HepG2 (cell line): ENCODE data around the gene TMUB1. TPM values are rescaled to one million over a fixed set of nuclear protein-coding genes. Genes with fewer than 3 reads are reported as not detected.

Source experiments
- ARID3A ChIP-seq: IDR thresholded peaks from 2 replicates; pipeline ENCODE4 v1.6.1; 2012; ENCODE audit warnings: low read depth, low read length, improper control_type of control experiment
- ELF1 ChIP-seq: sonication (generic); formaldehyde crosslinking; IDR thresholded peaks from 2 replicates; pipeline ENCODE4 v1.4.0; 2020; ENCODE audit warnings: missing genetic modification reagents
- FLYWCH1 ChIP-seq: sonication (generic); formaldehyde crosslinking; IDR thresholded peaks from 2 replicates; pipeline ENCODE4 v1.8.1; 2023; ENCODE audit warnings: mild to moderate bottlenecking, missing genetic modification reagents
- GABPB1 ChIP-seq: IDR thresholded peaks from 2 replicates; pipeline ENCODE4 v1.6.1; 2016; ENCODE audit warnings: mild to moderate bottlenecking, missing genetic modification reagents, moderate library complexity, missing compliant biosample characterization
- HMGXB4 ChIP-seq, 2 experiments: sonication (generic) in 1 of 2; formaldehyde crosslinking in 1 of 2; IDR thresholded peaks; 2 replicates each; pipeline versions ENCODE4 v1.4.0 to v1.6.1; 2018 to 2020; ENCODE audit warnings: missing genetic modification reagents in 2 of 2, borderline replicate concordance in 1 of 2, low read depth in 1 of 2, mild to moderate bottlenecking in 1 of 2, missing biosample characterization in 1 of 2
- HNRNPL ChIP-seq: fragments of 200-400 bp; formaldehyde crosslinking; IDR thresholded peaks from 2 replicates; pipeline ENCODE4 v1.6.1; 2017; ENCODE audit warnings: mild to moderate bottlenecking, low read depth, low read length
- MAFF ChIP-seq: IDR thresholded peaks from 2 replicates; pipeline ENCODE4 v1.6.1; 2011; ENCODE audit warnings: low read depth, low read length, improper control_type of control experiment
- MED13 ChIP-seq: sonication (generic); formaldehyde crosslinking; IDR thresholded peaks from 2 replicates; pipeline ENCODE4 v1.5.0; 2020; ENCODE audit warnings: missing genetic modification reagents
- MED8 ChIP-seq: sonication (generic); formaldehyde crosslinking; IDR thresholded peaks from 2 replicates; pipeline ENCODE4 v1.8.1; 2023; ENCODE audit warnings: mild to moderate bottlenecking, missing genetic modification reagents; ENCODE audit not compliant: insufficient replicate concordance
- MYPOP ChIP-seq: sonication (generic); formaldehyde crosslinking; IDR thresholded peaks from 2 replicates; pipeline ENCODE4 v1.8.1; 2023; ENCODE audit warnings: mild to moderate bottlenecking, moderate library complexity, missing genetic modification reagents
- PATZ1 ChIP-seq: sonication (generic); formaldehyde crosslinking; IDR thresholded peaks from 2 replicates; pipeline ENCODE4 v1.4.0; 2020; ENCODE audit warnings: missing genetic modification reagents
- RBAK ChIP-seq: sonication (generic); formaldehyde crosslinking; IDR thresholded peaks from 2 replicates; pipeline ENCODE4 v1.5.1; 2020; ENCODE audit warnings: mild to moderate bottlenecking, missing genetic modification reagents
- SALL2 ChIP-seq: sonication (generic); formaldehyde crosslinking; IDR thresholded peaks from 2 replicates; pipeline ENCODE4 v1.8.1; 2023; ENCODE audit warnings: mild to moderate bottlenecking, missing genetic modification reagents, inconsistent platforms
- SMAD1 ChIP-seq: sonication (generic); formaldehyde crosslinking; IDR thresholded peaks from 2 replicates; pipeline ENCODE4 v1.4.0; 2020; ENCODE audit warnings: missing genetic modification reagents, low read depth, mild to moderate bottlenecking, borderline replicate concordance
- THAP11 ChIP-seq: IDR thresholded peaks from 2 replicates; pipeline ENCODE4 v1.6.1; 2016; ENCODE audit warnings: missing biosample characterization, missing genetic modification reagents
- ZBTB25 ChIP-seq: IDR thresholded peaks from 2 replicates; pipeline ENCODE4 v1.6.1; 2018; ENCODE audit warnings: missing genetic modification reagents
- ZNF354B ChIP-seq: sonication (generic); formaldehyde crosslinking; IDR thresholded peaks from 2 replicates; pipeline ENCODE4 v1.8.0; 2022; ENCODE audit warnings: mild to moderate bottlenecking, missing genetic modification reagents
- ZNF563 ChIP-seq: sonication (generic); formaldehyde crosslinking; IDR thresholded peaks from 2 replicates; pipeline ENCODE4 v1.8.0; 2022; ENCODE audit warnings: mild to moderate bottlenecking, moderate library complexity, missing genetic modification reagents
- ZNF770 ChIP-seq: sonication (generic); formaldehyde crosslinking; IDR thresholded peaks from 2 replicates; pipeline ENCODE4 v1.5.0; 2020; ENCODE audit warnings: mild to moderate bottlenecking, missing genetic modification reagents
- polyA plus RNA-seq, 8 experiments: library from polyadenylated mRNA; depleted of rRNA in 3 of 8; stranded (reverse) in 7 of 8; unstranded in 1 of 8; fragments of >200 nt; fragmentation: Illumina TruSeq in 4 of 8; extraction: Trizol in 4 of 8; gene quantifications; 2 replicates each; pipeline versions ENCODE4 v1.2.1 to v1.2.3, GENCODE V29; 2011 to 2016; ENCODE audit warnings: low read depth in 4 of 8, missing spikeins in 1 of 8, mixed read lengths in 1 of 8; ENCODE audit not compliant: insufficient read depth in 1 of 8
- total RNA-seq, 5 experiments: library from RNA; depleted of rRNA; stranded (reverse); fragments of >200 nt; fragmentation: Illumina TruSeq; extraction: Trizol; gene quantifications; 2 replicates each; pipeline ENCODE4 v1.2.3, GENCODE V29; 2016; ENCODE audit warnings: low read depth in 1 of 5

Gene TMUB1
- total and polyA plus RNA-seq, 2 of the 13 experiments (the other 11 are each of a cell fraction or from before 2014, with no cell fraction given) = 44.8 to 51.6 TPM

- TF ChIP-seq HMGXB4 (CRISPR knock-in tag; IDR thresholded peaks at IDR 0.05; ENCODE audit: borderline replicate concordance in 1 of 2, low read depth in 1 of 2) = peak in 1 of 2 experiments; percentile 68; a peak in 1 of 4 replicates
- 0 out of 2 replicates have a peak, but pooled peaks have one; percentile 18 for TF ChIP-seq ELF1
- no peak for TF ChIP-seq ZNF563 (CRISPR knock-in tag)
- no peak for TF ChIP-seq FLYWCH1 (CRISPR knock-in tag)
- no peak for TF ChIP-seq SMAD1 (CRISPR knock-in tag)
- TF ChIP-seq SALL2 (CRISPR knock-in tag) = 0 out of 2 replicates have a peak, but pooled peaks have one; percentile 59
- no peak for TF ChIP-seq MED13 (CRISPR knock-in tag)
- TF ChIP-seq MYPOP = no peak
- TF ChIP-seq RBAK (CRISPR knock-in tag) = no peak
- no peak for TF ChIP-seq ZBTB25 (CRISPR knock-in tag)
- TF ChIP-seq ARID3A = no peak
- no peak for TF ChIP-seq MAFF
- TF ChIP-seq MED8 = no peak
- 0 out of 2 replicates have a peak, but pooled peaks have one; percentile 50 for TF ChIP-seq HNRNPL
- peak; percentile 79 for TF ChIP-seq THAP11 (CRISPR knock-in tag)
- no peak for TF ChIP-seq GABPB1
- peak; percentile 66 for TF ChIP-seq PATZ1 (CRISPR knock-in tag)
- no peak for TF ChIP-seq ZNF770
- TF ChIP-seq ZNF354B (CRISPR knock-in tag) = no peak
Observed at GRCh38 chr7:151110941-151111645, 27.8 kb upstream of the TMUB1 start (continued).
